Colonic mucosa (tissue), 4 donors: Measurements from ENCODE around the gene RAD9A. TPM values are rescaled to one million over a fixed set of nuclear protein-coding genes. Genes with fewer than 3 reads are reported as not detected.

Experiments used
- DNase-seq: peaks from one replicate; pipeline ENCODE4 v3.0.0-alpha.2; 2020
- H3K27ac ChIP-seq: fragments of 200-600 bp; one replicate; pipeline ENCODE4 v1.8.0; 2021
- H3K27me3 ChIP-seq: fragments of 200-600 bp; one replicate; pipeline ENCODE4 v1.8.0; 2021
- H3K36me3 ChIP-seq: fragments of 200-600 bp; one replicate; pipeline ENCODE4 v1.8.0; 2021
- H3K4me1 ChIP-seq: fragments of 200-600 bp; one replicate; pipeline ENCODE4 v1.8.0; 2021; ENCODE audit warnings: mild to moderate bottlenecking
- H3K4me3 ChIP-seq: fragments of 200-600 bp; one replicate; pipeline ENCODE4 v1.8.0; 2021
- H3K9ac ChIP-seq, 2 donors: one replicate each; pipeline ENCODE4 v1.7.0; 2013; ENCODE audit warnings: control low read depth in 2 of 2, low read depth in 2 of 2, low read length in 2 of 2
- H3K9me3 ChIP-seq: fragments of 200-600 bp; one replicate; pipeline ENCODE4 v1.8.0; 2021
- CTCF ChIP-seq: fragments of 200-600 bp; IDR thresholded peaks from one replicate; pipeline ENCODE4 v1.8.0; 2022; ENCODE audit warnings: antibody characterized with exemption, mild to moderate bottlenecking
- intact Hi-C: fragments of 100-400 bp; cut with DNase I; formaldehyde crosslinking; loops from one replicate; pipeline ENCODE4 v1.14.1; 2022
- total RNA-seq, 2 donors: library from RNA; stranded (reverse); fragmentation: NEBNext Ultra II Directional in 1 of 2; extraction: Animal tissue kit (Norgen Biotek cat#: 25700) in 1 of 2; gene quantifications; one replicate each; pipeline ENCODE4 v1.2.1, GENCODE V29; 2021
- donor health status: healthy.
- donor health status: DM: no; HTN: no; CAD: no.
- donor health status: DM: no; HTN: no; CAD: no.

RAD9A gene
- total RNA-seq, 2 donors from 2014 or later = 21.8 to 35.1 TPM

- peaks cover 17% of the 10 kb centered on the region for H3K4me1 ChIP-seq
- no peak overlapping the region for H3K4me3 ChIP-seq
- DNase-seq = no peak
- TF ChIP-seq CTCF = no peak
- H3K36me3 ChIP-seq = peaks cover 17% of the 10 kb centered on the region
- intact Hi-C loops = no loop called here
- no peaks in the 10 kb centered on the region for H3K9me3 ChIP-seq
- H3K27ac ChIP-seq = no peak overlapping the region
- H3K9ac ChIP-seq = no peak overlapping the region
- H3K27me3 ChIP-seq = no peaks in the 10 kb centered on the region
Measured at GRCh38 chr11:67397536-67397935, 5.8 kb downstream of the RAD9A start.

GRCh38 chr11:67397986-67398660 is 6.3 kb downstream of the RAD9A start:
- H3K36me3 ChIP-seq = peaks cover 17% of the 10 kb centered on the region
- no peak for TF ChIP-seq CTCF
- H3K9me3 ChIP-seq = no peaks in the 10 kb centered on the region
- H3K9ac ChIP-seq = no peak overlapping the region
- intact Hi-C loops = no loop called here
- DNase-seq = no peak
- H3K4me3 ChIP-seq = no peak overlapping the region
- H3K27ac ChIP-seq = no peak overlapping the region
- H3K27me3 ChIP-seq = no peaks in the 10 kb centered on the region
- peaks cover 14% of the 10 kb centered on the region for H3K4me1 ChIP-seq

- peaks cover 17% of the 10 kb centered on the region for H3K36me3 ChIP-seq
- H3K9me3 ChIP-seq = no peaks in the 10 kb centered on the region
- peak overlapping the region in 1 of 2 donors; percentile 36 for H3K9ac ChIP-seq
- no peak overlapping the region for H3K27ac ChIP-seq
- intact Hi-C loops = no loop called here
- no peaks in the 10 kb centered on the region for H3K27me3 ChIP-seq
- H3K4me3 ChIP-seq = no peak overlapping the region
- no peak for DNase-seq
- peaks cover 14% of the 10 kb centered on the region for H3K4me1 ChIP-seq
- TF ChIP-seq CTCF = no peak
Measured at GRCh38 chr11:67398661-67399563, 7.1 kb downstream of the RAD9A start.

DNA sequence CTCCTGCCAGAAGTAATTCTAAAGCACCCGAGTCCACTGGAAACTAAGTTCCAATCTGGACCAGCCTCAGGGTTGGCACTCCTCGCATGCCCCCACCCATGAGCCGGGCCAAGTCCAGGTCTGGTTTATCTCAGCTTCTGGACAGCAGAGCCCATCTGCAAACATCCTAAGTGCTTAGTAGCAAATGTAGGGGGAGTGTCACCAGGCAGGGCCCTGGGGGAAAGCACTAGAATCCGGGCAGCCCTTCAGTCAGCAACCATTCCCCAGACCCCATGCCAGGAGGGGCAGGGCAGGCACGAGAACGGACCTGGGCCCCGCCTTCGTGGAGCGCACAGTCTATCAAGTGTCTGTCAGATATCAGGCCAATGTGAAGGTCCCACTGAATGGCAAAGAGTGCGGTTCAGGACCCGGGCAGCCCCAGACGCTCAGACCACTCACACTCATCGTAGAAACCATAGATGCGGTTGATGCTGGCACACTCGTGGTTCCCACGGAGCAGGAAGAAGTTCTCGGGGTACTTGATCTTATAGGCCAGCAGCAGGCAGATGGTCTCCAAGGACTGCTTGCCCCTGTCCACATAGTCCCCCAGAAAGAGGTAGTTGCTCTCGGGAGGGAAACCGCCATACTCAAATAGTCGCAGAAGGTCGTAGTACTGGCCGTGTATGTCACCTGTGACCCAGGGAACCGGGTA is 8.6 kb downstream of the RAD9A start:
- DNase-seq = peak; percentile 53
- peak overlapping the region; percentile 96 to 97 for H3K9ac ChIP-seq
- no peaks in the 10 kb centered on the region for H3K9me3 ChIP-seq
- H3K36me3 ChIP-seq = peaks cover 17% of the 10 kb centered on the region
- H3K4me3 ChIP-seq = peak overlapping the region; percentile 94
- peak overlapping the region; percentile 92 for H3K27ac ChIP-seq
- no peaks in the 10 kb centered on the region for H3K27me3 ChIP-seq
- intact Hi-C loops = no loop called here
- no peak for TF ChIP-seq CTCF
- H3K4me1 ChIP-seq = peaks cover 14% of the 10 kb centered on the region

- no peak for TF ChIP-seq CTCF
- H3K27ac ChIP-seq = peak overlapping the region; percentile 92
- H3K9me3 ChIP-seq = no peaks in the 10 kb centered on the region
- no peak for DNase-seq
- peaks cover 14% of the 10 kb centered on the region for H3K4me1 ChIP-seq
- peaks cover 17% of the 10 kb centered on the region for H3K36me3 ChIP-seq
- no peaks in the 10 kb centered on the region for H3K27me3 ChIP-seq
- intact Hi-C loops = no loop called here
- H3K9ac ChIP-seq = peak overlapping the region; percentile 96 to 97
- H3K4me3 ChIP-seq = peak overlapping the region; percentile 94
Measured at GRCh38 chr11:67400942-67401494, 9.2 kb downstream of the RAD9A start.
